Left renal pelvis (tissue), 4 donors: ENCODE data around the gene WFDC8. TPM values are rescaled to one million over a fixed set of nuclear protein-coding genes. Genes with fewer than 3 reads are reported as not detected.

Experiments
- DNase-seq, 4 donors: peaks; one replicate each; pipeline ENCODE4 v3.0.0-alpha.2; 2013; ENCODE audit warnings: low read depth in 4 of 4, low spot score in 3 of 4
- polyA plus RNA-seq, 4 donors: library from polyadenylated mRNA; unstranded; fragments of 120-200 nt; gene quantifications; one replicate each; pipeline ENCODE4 v1.2.1, GENCODE V29; 2013; ENCODE audit not compliant: insufficient read length in 4 of 4

The WFDC8 gene
- polyA plus RNA-seq, 4 donors: 0.14 to 0.21 (median 0.14) TPM; not detected in 1

DNA sequence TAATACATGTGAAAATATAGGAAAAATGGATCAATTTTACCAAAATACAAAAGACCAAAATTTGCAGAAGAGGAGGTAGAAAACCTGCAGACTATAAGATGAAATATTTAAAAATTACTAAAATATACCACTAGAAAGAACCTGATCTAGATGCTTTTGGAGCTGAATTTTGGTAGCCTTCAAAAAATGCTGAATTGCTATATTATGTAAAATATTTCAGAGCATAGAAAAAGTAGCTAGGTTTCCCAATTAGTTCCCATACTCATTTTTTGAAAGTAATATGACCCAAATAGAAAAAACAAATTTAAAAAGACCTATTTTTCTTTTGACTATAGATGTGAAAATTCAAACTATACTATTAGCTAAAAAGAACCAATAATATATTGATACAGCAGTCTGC, 28.3 kb downstream of the WFDC8 start:
- DNase-seq: no peak

- no peak for DNase-seq
These were observed 30.7 kb downstream of the WFDC8 start for GRCh38 chr20:45548410-45548809.

- no peak for DNase-seq
These were observed 31.8 kb downstream of the WFDC8 start, which contains the start of gene EPPIN for GRCh38 chr20:45547206-45547770. Gene EPPIN, minus strand, starts transcription at chr20:45547401. Its CDS starts 44 bp downstream, at chr20:45547357.

GRCh38 chr20:45545754-45546453, 33.2 kb downstream of the WFDC8 start:
- DNase-seq: peak in 1 of 4 donors; percentile 3

- DNase-seq: no peak
These were observed 33.7 kb downstream of the WFDC8 start for GRCh38 chr20:45545351-45545750.

GRCh38 chr20:45539382-45539781, 39.7 kb downstream of the WFDC8 start, which contains the start of gene WFDC6:
Gene WFDC6, minus strand, starts transcription at chr20:45539482. Its CDS starts 75 bp downstream, at chr20:45539407.
- DNase-seq: no peak

GRCh38 chr20:45538209-45538799, 40.8 kb downstream of the WFDC8 start:
- DNase-seq: no peak

DNA sequence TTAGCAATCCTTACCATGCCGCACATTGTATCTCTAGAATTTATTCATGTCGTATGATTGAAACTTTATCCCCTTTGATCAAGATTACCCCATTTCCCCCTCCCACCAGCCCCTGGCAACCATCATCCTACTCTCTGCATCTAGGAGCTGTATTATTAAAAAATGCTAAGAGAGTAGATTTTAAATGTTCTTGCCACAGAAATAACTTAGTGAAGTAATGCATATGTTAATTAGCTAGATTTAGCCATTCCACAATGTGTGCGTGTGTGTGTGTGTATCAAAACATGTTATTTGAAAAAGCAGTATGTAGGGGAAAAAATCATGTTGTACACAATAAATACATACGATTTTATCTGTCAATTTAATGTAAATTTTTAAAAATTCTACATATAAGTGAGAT, 51.8 kb downstream of the WFDC8 start:
- DNase-seq: no peak

DNA sequence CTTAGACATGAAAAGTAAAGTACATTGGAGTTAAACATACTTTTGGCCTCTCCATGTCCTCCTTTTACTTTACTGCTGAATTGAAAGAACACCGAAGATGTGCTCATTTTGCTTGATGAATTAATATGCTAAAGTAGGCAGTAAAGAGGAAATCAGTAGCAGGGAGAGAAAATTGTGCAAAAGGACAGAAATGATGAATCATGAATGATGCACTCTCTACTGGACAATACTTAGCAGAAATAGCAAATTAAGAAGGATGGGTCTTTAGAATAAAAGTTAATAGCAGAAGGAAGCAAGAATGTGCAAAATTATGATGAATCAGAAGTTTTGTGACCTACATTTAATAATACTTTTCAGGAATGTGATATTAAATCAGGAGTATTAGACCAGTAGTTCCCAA, 55.3 kb downstream of the WFDC8 start:
- no peak for DNase-seq

GRCh38 chr20:45518282-45518681, 60.8 kb downstream of the WFDC8 start:
- DNase-seq: peak in 2 of 4 donors; percentile 0 to 15

DNA sequence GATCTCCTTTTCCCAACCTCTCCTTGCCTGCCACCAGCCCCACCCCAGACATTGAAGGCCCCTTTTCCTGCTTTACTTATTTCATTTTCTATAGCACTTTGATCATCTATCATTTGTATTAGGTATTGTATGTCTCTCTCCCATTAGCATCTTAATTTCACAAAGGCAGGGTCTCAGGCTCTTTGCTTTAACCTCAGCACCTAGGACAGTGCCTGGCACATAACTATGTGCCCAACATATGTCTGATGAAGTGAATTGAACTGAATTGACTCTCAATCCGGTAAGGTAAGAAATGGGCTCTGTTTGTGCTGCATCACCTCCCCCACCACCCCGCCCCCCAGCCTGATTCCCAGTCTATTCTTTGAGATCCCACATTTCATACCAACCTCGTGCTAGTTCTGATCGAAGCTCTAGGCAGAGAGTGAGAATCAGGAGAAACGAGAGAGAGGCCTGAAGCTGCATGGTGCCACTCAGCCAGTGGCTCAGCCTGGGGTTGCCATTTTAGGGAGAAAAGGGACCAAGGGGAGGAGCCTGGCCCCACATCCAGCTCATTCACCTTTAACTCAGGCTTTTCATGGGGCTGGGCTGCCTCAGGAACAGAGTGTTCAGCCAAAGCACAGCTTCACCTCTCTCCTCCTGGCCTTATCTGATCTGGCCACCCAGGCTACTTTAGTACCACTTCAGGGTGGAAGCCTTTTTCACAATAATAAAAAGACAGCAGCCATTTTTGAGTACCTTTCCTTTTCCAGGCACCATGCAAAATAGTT, 63.8 kb downstream of the WFDC8 start, which contains the start of gene SPINT3:
Gene SPINT3, minus strand, starts transcription at position 476 of the 767 bp plus-strand sequence. Its CDS starts 14 bp downstream, at position 462.
- DNase-seq: no peak

DNA sequence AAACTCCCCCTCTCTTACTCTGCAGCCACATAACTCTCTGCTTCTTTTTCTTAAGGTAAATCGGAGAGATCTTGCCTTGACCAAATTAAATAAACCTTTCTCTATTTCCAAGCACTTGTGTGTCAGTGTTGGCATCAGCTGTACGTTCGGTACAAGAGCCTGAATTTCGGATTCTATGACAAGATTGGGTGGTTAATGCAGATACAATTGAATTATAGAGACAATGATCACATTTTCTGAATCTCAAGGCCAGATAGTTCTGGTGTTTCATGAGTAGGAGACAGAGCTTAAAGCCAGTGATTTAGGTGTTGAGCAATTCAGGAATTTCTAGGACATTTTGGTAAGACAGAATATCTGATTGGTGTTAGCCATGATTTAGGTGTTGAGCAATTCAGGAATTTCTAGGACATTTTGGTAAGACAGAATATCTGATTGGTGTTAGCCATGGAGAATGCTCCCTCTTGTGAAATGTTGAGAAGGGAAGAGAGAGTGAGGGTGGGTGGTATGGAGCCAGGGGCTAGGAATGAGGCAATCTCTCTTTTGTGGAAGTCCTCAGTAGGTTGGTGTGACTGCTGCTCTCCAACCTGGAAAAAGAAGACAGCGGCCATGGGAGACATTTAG, 68.7 kb downstream of the WFDC8 start:
- DNase-seq: no peak

GRCh38 chr20:45509091-45509490, 70.0 kb downstream of the WFDC8 start:
- no peak for DNase-seq

DNA sequence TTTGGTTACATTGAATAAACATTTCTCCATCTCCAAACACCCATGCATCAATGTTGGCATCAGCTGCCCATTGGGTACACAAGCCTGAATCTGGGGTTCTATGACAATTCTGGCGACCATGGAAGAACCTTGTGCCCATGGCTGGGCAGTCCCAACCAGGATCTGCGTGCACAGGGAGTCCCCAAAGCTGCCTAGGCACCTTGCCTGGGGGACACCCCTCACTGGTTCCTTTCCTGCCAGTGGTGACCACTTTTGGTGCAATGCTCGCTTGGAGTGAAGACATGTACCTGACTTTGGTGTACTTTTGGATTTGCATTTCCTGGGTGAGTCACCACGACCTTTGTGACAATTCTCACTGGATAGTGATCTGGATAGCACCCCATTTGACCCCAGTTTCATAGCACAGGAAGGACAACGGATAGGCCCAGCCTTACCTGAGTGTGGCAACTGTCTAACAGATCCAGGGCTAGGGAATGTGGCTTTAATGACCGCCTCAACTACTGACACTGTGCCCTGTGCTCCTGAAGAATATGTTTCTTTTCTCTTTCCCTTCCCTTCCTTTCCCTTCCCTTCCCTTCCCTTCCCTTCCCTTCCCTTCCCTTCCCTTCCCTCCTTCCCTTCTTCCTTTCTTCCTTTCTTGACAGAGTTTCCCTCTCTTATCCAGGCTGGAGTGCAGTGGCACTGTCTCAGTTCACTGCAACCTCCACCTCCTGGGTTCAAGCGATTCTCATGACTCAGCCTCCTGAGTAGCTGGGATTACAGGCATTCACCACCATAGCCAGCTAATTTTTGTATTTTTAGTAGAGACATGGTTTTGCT, 70.8 kb downstream of the WFDC8 start:
- DNase-seq: no peak

DNA sequence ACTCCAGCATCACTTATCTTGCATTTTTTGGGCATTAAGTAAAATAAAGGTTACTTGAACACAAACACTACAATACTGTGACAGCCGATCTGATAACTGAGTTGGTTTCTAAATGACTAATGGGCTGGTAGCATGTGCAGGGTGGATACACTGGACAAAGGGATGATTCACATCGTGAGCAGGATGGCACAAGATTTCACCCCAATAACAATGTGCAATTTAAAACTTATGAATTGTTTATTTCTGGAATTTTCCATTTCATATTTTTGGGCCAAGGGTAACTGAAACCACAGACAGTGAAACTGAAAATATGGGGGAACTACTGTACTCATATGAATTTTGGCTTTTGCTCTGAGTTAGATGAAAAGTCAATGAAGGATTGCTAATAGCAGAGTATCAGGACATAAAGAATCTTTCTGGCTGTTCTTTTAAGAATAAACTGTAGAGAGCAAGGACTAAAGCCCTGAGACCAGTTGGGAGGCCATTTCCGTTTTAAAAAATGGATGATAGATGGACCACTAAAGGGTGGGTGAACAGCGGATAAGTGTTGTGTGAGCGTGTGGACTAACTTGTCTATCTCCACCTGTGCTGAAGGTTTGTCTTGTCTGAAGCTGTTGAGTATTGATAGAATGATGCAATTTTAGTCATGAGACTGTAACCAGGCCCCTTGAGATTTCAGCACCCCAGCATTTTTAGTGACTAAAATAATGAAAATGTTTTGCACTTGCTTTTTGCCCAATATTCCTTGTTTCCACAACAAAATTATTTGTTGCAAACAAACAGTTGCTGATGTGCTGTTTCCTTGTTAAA, 71.9 kb downstream of the WFDC8 start:
- no peak for DNase-seq

- no peak for DNase-seq
These were observed 72.7 kb downstream of the WFDC8 start for GRCh38 chr20:45506398-45506797.

DNA sequence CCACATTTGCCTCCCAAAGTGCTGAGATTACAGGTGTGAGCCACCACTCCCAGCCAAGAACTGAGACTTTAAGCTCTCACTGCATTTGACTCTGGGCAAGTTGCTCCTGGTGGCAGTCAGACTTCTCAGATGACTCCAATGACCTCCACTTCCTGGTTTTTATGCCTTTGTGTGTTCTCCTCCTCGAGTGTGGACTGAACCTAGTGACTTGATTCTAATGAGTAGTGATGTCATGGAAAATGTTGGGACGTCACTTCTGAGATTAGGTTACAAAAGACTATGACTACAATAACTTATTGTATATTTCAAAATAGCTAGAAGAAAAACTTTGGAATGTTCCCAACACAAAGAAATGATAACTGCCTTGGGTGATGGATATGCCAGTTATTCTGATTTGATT, 75.7 kb downstream of the WFDC8 start:
- no peak for DNase-seq

GRCh38 chr20:45502561-45502960, 76.5 kb downstream of the WFDC8 start:
- no peak for DNase-seq
